GM12878 (cell line): ENCODE measurements around the gene LYG1.
"Not testable (repeated sequence)": the region's sequence is repeated elsewhere in the genome, so short reads cannot be mapped to it uniquely, and the experiment has no call there.

Experiments
- TAF1 ChIP-seq: IDR thresholded peaks from 2 replicates; pipeline ENCODE4 v1.6.1; 2011; ENCODE audit warnings: mild to moderate bottlenecking, low read depth, low read length, borderline replicate concordance
- ZBTB33 ChIP-seq: fragments of 450-650 bp; IDR thresholded peaks from 2 replicates; pipeline ENCODE4 v1.6.1; 2017; ENCODE audit warnings: mild to moderate bottlenecking
- TF ChIP-seq, protein P1 (sequence below): IDR thresholded peaks from 2 replicates; pipeline ENCODE4 v1.6.1; 2012; ENCODE audit warnings: low read depth, low read length, improper control_type of control experiment

DNA sequence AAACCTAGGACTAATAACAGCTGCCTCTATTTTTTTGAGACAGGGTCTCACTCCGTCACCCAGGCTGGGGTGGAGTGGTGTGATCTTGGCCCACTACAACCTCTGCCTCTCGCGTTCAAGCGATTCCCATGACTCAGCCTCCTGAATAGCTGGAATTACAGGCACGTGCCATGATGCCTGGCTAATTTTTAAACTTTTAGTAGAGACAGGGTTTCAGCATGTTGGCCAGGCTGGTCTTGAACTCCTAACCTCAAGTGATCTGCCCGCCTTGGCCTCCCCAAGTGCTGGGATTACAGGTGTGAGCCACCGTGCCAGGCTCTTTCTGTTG, 16.8 kb upstream of the LYG1 start:
- TF ChIP-seq, protein P1, sequence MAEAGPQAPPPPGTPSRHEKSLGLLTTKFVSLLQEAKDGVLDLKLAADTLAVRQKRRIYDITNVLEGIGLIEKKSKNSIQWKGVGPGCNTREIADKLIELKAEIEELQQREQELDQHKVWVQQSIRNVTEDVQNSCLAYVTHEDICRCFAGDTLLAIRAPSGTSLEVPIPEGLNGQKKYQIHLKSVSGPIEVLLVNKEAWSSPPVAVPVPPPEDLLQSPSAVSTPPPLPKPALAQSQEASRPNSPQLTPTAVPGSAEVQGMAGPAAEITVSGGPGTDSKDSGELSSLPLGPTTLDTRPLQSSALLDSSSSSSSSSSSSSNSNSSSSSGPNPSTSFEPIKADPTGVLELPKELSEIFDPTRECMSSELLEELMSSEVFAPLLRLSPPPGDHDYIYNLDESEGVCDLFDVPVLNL = not testable (repeated sequence)
- not testable (repeated sequence) for TF ChIP-seq TAF1, ZBTB33
